ENCODE data around the gene MED15. TPM values are rescaled to one million over a fixed set of nuclear protein-coding genes. Genes with fewer than 3 reads are reported as not detected.

The MED15 gene
- 10 to 100 TPM; 34.0 to 54.1 (median 38.9) TPM for total RNA-seq

- H3K4me1 ChIP-seq = peaks cover 42 to 51% (median 51%) of the 10 kb centered on the region in 4 donors
- under 1% methylated on average over 20 of the region's 58 CpGs for WGBS
Observed at GRCh38 chr22:20507253-20508066, at the start of gene MED15. TSS of gene MED15 (plus strand) at chr22:20507610. CDS start at chr22:20507679, 69 bp downstream.

DNA sequence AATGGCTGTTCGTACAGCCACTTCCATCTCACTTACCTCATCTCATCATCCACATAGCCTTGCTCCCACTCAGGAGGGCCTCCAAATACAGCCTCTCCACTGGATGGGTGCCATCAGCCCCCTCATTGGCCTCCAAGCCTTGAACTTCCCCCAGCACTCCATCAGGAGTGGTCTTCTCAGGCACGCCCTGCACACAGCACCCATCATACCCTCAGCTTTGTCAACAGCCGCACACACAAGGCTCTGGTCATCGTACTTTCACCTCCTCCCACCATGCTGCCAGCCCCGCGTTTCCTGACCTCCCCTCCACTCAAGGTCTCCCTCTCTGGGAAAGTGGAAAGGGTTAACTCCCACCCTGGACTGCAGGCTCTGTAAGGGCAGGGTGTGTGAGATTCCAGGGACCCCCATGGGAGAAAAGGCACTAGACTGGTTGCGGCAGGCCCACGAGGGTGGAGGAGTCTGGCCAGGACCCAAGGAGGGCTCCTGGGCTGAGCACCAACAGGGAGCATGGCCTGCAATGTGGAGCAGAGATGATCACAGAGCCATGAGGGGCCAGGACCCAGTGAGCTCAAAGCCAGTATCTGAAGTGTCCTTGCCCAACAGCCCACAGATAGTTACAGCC lies 48.8 kb upstream of the MED15 start:
- 75% methylated on average over 8 of the region's 8 CpGs for WGBS
- no peak for TF ChIP-seq POLR2A (IDR thresholded peaks at IDR 0.05; ENCODE audit: low read depth)
- no peak for TF ChIP-seq EP300 (IDR thresholded peaks at IDR 0.05)
- no peak for TF ChIP-seq POLR2AphosphoS5 (IDR thresholded peaks at IDR 0.05)
- TF ChIP-seq, protein P1, sequence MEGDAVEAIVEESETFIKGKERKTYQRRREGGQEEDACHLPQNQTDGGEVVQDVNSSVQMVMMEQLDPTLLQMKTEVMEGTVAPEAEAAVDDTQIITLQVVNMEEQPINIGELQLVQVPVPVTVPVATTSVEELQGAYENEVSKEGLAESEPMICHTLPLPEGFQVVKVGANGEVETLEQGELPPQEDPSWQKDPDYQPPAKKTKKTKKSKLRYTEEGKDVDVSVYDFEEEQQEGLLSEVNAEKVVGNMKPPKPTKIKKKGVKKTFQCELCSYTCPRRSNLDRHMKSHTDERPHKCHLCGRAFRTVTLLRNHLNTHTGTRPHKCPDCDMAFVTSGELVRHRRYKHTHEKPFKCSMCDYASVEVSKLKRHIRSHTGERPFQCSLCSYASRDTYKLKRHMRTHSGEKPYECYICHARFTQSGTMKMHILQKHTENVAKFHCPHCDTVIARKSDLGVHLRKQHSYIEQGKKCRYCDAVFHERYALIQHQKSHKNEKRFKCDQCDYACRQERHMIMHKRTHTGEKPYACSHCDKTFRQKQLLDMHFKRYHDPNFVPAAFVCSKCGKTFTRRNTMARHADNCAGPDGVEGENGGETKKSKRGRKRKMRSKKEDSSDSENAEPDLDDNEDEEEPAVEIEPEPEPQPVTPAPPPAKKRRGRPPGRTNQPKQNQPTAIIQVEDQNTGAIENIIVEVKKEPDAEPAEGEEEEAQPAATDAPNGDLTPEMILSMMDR (IDR thresholded peaks at IDR 0.05) = no peak
- H3K4me1 ChIP-seq = peaks cover 7 to 21% (median 11%) of the 10 kb centered on the region in 4 donors
- H3K27ac ChIP-seq (replicated peaks in 1 of 4) = no peak overlapping the region
- no peak for DNase-seq (ENCODE audit: extremely low spot score)
- intact Hi-C loops (cut with DNase I) = loop anchor here (5.0 kb wide), 1 partner anchor 34 kb away; no protein-coding TSS in a partner anchor
- no peaks in the 10 kb centered on the region for H3K27me3 ChIP-seq
- peaks cover 0 to 52% (median 29%) of the 10 kb centered on the region in 4 donors for H3K36me3 ChIP-seq
- H3K4me3 ChIP-seq = no peak overlapping the region
- H3K9me3 ChIP-seq = no peaks in the 10 kb centered on the region

More at GRCh38 chr22:20507253-20508066, at the start of gene MED15:
- TF ChIP-seq POLR2A (IDR thresholded peaks at IDR 0.05; ENCODE audit: low read depth) = peak; percentile 93
- TF ChIP-seq POLR2AphosphoS5 (IDR thresholded peaks at IDR 0.05) = peak; percentile 95 to 97
- TF ChIP-seq, protein P1 (IDR thresholded peaks at IDR 0.05) = peak in 1 of 3 experiments; percentile 32
- TF ChIP-seq EP300 (IDR thresholded peaks at IDR 0.05) = no peak
- Histone ChIP-seq H3K4me3 (peak within 1 kb of the TSS; percentile 73 to 98 (median 86)), H3K27me3 (no peaks in the 10 kb centered on the region), H3K36me3 (peaks cover 0 to 5% (median 0%) of the 10 kb centered on the region in 4 donors), H3K9me3 (no peaks in the 10 kb centered on the region), H3K27ac (replicated peaks in 1 of 4) (peak within 1 kb of the TSS; percentile 95 to 99 (median 96))
- intact Hi-C loops (cut with DNase I) = loop anchor here (5.0 kb wide), 2 partner anchors 60 to 195 kb away; no protein-coding TSS in a partner anchor
- peak; percentile 97 for DNase-seq (ENCODE audit: extremely low spot score)

GRCh38 chr22:20459152-20459542 lies 48.3 kb upstream of the MED15 start:
- Histone ChIP-seq H3K4me3 (no peak overlapping the region), H3K27me3 (no peaks in the 10 kb centered on the region), H3K4me1 (peaks cover 9 to 26% (median 16%) of the 10 kb centered on the region in 4 donors), H3K36me3 (peaks cover 3 to 52% (median 32%) of the 10 kb centered on the region in 4 donors), H3K27ac (replicated peaks in 1 of 4) (no peak overlapping the region), H3K9me3 (no peaks in the 10 kb centered on the region)
- TF ChIP-seq POLR2AphosphoS5 (IDR thresholded peaks at IDR 0.05) (no peak), POLR2A (IDR thresholded peaks at IDR 0.05; ENCODE audit: low read depth) (no peak), EP300 (IDR thresholded peaks at IDR 0.05) (no peak)
- TF ChIP-seq, protein P1 (IDR thresholded peaks at IDR 0.05) = no peak
- DNase-seq (ENCODE audit: extremely low spot score) = no peak
- 80% methylated on average over 3 of the region's 3 CpGs for WGBS
- intact Hi-C loops (cut with DNase I) = loop anchor here (5.0 kb wide), 1 partner anchor 33 kb away; no protein-coding TSS in a partner anchor

GRCh38 chr22:20459862-20460261 lies 47.5 kb upstream of the MED15 start:
- Histone ChIP-seq H3K27me3 (no peaks in the 10 kb centered on the region), H3K27ac (replicated peaks in 1 of 4) (no peak overlapping the region), H3K36me3 (peaks cover 5 to 53% (median 39%) of the 10 kb centered on the region in 4 donors), H3K9me3 (no peaks in the 10 kb centered on the region), H3K4me1 (peaks cover 9 to 29% (median 20%) of the 10 kb centered on the region in 4 donors), H3K4me3 (no peak overlapping the region)
- TF ChIP-seq POLR2AphosphoS5 (IDR thresholded peaks at IDR 0.05) = no peak
- no peak for TF ChIP-seq POLR2A (IDR thresholded peaks at IDR 0.05; ENCODE audit: low read depth)
- no peak for TF ChIP-seq EP300 (IDR thresholded peaks at IDR 0.05)
- TF ChIP-seq, protein P1 (IDR thresholded peaks at IDR 0.05) = no peak
- 89% methylated on average over 4 of the region's 4 CpGs for WGBS
- intact Hi-C loops (cut with DNase I) = loop anchor here (5.0 kb wide), 1 partner anchor 32 kb away; no protein-coding TSS in a partner anchor
- no peak for DNase-seq (ENCODE audit: extremely low spot score)

All from esophagus muscularis mucosa (tissue), 4 donors.